ENCODE results near the gene CTNND2. TPM values are rescaled to one million over a fixed set of nuclear protein-coding genes. Genes with fewer than 3 reads are reported as not detected.

The CTNND2 gene
- total and polyA plus RNA-seq, 9 of the 15 experiments (the other 6 are each of a cell fraction or from before 2014, with no cell fraction given): 0.03 to 0.35 TPM; not detected in 7

DNA sequence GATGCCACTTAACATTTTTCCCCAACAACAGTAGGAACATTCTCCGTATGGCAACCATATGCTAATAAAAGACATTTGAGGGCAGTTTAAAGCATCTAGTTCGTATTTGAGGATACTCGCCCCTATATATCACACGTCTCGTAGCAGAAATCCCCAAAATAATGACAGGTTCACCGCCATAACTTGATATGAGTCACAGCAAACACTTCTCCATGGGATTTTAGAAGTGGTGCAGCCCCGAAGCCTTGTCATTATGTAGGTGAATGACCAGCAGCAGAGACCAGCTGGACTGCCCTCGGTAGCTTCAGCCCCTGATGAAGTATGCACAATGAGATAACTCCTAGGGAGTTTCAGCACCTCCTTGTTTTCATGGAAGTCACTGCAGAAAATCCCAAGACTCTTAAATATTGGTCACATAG is 2.0 kb downstream of the CTNND2 start:
- Histone ChIP-seq H3K4me3 (no peak overlapping the region), H3K4me2 (ENCODE audit: insufficient read depth, low read length) (no peak overlapping the region), H3K9me1 (ENCODE audit: control insufficient read depth, insufficient read depth, low read length) (no peaks in the 10 kb centered on the region), H3K27ac (ENCODE audit: extremely low read depth, low read depth, low read length) (no peak overlapping the region), H3K79me2 (ENCODE audit: control insufficient read depth, insufficient read depth, low read length) (no peaks in the 10 kb centered on the region), H3K9me3 (replicated peaks; ENCODE audit: control insufficient read depth, insufficient read depth, low read depth, low read length) (no peaks in the 10 kb centered on the region; the same call in 1 of the 2 replicates), H4K20me1 (replicated peaks; ENCODE audit: control insufficient read depth, insufficient read depth, low read length) (no peaks in the 10 kb centered on the region), H3K9ac (ENCODE audit: insufficient read depth in 1 of 2, low read depth in 2 of 2, low read length in 2 of 2) (no peak overlapping the region), H3K4me1 (replicated peaks in 1 of 2; ENCODE audit: control insufficient read depth in 2 of 2, insufficient read depth in 2 of 2, low read length in 2 of 2) (no peaks in the 10 kb centered on the region), H3K27me3 (ENCODE audit: control insufficient read depth in 2 of 2, insufficient read depth in 2 of 2, low read length in 2 of 2) (no peaks in the 10 kb centered on the region), H2AFZ (ENCODE audit: low read depth, low read length) (no peak overlapping the region), H3K36me3 (ENCODE audit: control insufficient read depth, insufficient read depth, low read length) (no peaks in the 10 kb centered on the region)
- in situ Hi-C loops (cut with MboI): no loop called here
- FAIRE-seq (no peak), ATAC-seq (no peak), DNase-seq (ENCODE audit: extremely low read depth in 1 of 4, low spot score in 3 of 4) (no peak)
- CTCF ChIA-PET (ENCODE audit: low intra/inter-chr PET ratio): no interaction called here
- POLR2A ChIA-PET: no interaction called here
- BruUV-seq (replicated peaks): no TSS peak
- TF ChIP-seq ZNF146 (CRISPR knock-in tag; IDR thresholded peaks at IDR 0.05; ENCODE audit: unreplicated experiment) (no peak), MTA3 (IDR thresholded peaks at IDR 0.05; ENCODE audit: borderline replicate concordance) (no peak)
- TF ChIP-seq, protein P1, sequence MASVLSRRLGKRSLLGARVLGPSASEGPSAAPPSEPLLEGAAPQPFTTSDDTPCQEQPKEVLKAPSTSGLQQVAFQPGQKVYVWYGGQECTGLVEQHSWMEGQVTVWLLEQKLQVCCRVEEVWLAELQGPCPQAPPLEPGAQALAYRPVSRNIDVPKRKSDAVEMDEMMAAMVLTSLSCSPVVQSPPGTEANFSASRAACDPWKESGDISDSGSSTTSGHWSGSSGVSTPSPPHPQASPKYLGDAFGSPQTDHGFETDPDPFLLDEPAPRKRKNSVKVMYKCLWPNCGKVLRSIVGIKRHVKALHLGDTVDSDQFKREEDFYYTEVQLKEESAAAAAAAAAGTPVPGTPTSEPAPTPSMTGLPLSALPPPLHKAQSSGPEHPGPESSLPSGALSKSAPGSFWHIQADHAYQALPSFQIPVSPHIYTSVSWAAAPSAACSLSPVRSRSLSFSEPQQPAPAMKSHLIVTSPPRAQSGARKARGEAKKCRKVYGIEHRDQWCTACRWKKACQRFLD (CRISPR knock-in tag; IDR thresholded peaks at IDR 0.05): no peak
- intact Hi-C loops (cut with micrococcal nuclease): no loop called here
- WGBS (ENCODE audit: insufficient coverage, low coverage, missing lambda C conversion rate): under 1% methylated on average over 8 of the region's 8 CpGs

DNA sequence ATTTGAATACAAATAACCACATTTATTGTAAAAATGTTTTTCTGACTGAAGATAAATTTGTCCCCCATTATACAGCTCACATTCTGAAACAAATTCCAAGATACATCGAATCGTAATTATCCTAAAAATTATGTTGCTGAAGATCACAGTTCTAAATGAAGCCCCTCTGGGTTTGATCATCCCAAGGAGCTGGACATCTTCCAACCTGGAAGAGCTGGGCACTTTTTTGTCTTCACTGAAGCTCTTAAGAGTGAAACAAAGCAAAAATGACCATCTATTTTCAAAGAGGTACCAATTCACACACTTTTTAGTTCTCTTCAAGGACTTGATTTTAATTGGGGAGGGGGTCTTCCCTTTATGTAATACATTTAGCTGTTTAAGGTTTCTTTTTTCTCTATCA is 5.5 kb downstream of the CTNND2 start:
- H2AFZ ChIP-seq (ENCODE audit: low read depth, low read length): no peak overlapping the region
- H3K4me3 ChIP-seq: no peak overlapping the region
- no peaks in the 10 kb centered on the region for H3K9me1 ChIP-seq (ENCODE audit: control insufficient read depth, insufficient read depth, low read length)
- no peaks in the 10 kb centered on the region for H3K36me3 ChIP-seq (ENCODE audit: control insufficient read depth, insufficient read depth, low read length)
- no peaks in the 10 kb centered on the region for H3K27me3 ChIP-seq (ENCODE audit: control insufficient read depth in 2 of 2, insufficient read depth in 2 of 2, low read length in 2 of 2)
- no peaks in the 10 kb centered on the region for H3K4me1 ChIP-seq (replicated peaks in 1 of 2; ENCODE audit: control insufficient read depth in 2 of 2, insufficient read depth in 2 of 2, low read length in 2 of 2)
- no TSS peak for BruUV-seq (replicated peaks)
- ChIA-PET CTCF (ENCODE audit: low intra/inter-chr PET ratio) (no interaction called here), POLR2A (no interaction called here)
- no peaks in the 10 kb centered on the region for H3K79me2 ChIP-seq (ENCODE audit: control insufficient read depth, insufficient read depth, low read length)
- no peak for ATAC-seq
- H3K9ac ChIP-seq (ENCODE audit: insufficient read depth in 1 of 2, low read depth in 2 of 2, low read length in 2 of 2): no peak overlapping the region
- H3K9me3 ChIP-seq (replicated peaks; ENCODE audit: control insufficient read depth, insufficient read depth, low read depth, low read length): no peaks in the 10 kb centered on the region; the same call in 1 of the 2 replicates
- no peak overlapping the region for H3K27ac ChIP-seq (ENCODE audit: extremely low read depth, low read depth, low read length)
- in situ Hi-C loops (cut with MboI): no loop called here
- TF ChIP-seq ZFPM2 (CRISPR knock-in tag; IDR thresholded peaks at IDR 0.05) (no peak), POLR3G (IDR thresholded peaks at IDR 0.05; ENCODE audit: extremely low read depth, insufficient read length, insufficient replicate concordance) (no peak), NFE2 (IDR thresholded peaks at IDR 0.05; ENCODE audit: low read depth) (no peak), FOXK1 (CRISPR knock-in tag; IDR thresholded peaks at IDR 0.05; ENCODE audit: borderline replicate concordance) (no peak), ZNF3 (CRISPR knock-in tag; IDR thresholded peaks at IDR 0.05) (no peak), COPS2 (conservative IDR thresholded peaks at IDR 0.05) (no peak), CBFB (CRISPR knock-in tag; IDR thresholded peaks at IDR 0.05) (no peak), ZZZ3 (IDR thresholded peaks at IDR 0.05) (no peak)
- no peaks in the 10 kb centered on the region for H4K20me1 ChIP-seq (replicated peaks; ENCODE audit: control insufficient read depth, insufficient read depth, low read length)
- 0% methylated on average over 2 of the region's 2 CpGs for WGBS (ENCODE audit: insufficient coverage, low coverage, missing lambda C conversion rate)
- intact Hi-C loops (cut with micrococcal nuclease): no loop called here
- FAIRE-seq: no peak
- H3K4me2 ChIP-seq (ENCODE audit: insufficient read depth, low read length): no peak overlapping the region
- no peak for DNase-seq (ENCODE audit: extremely low read depth in 1 of 4, low spot score in 3 of 4)

All from K562 (cell line).